Right ventricle myocardium inferior (tissue), 1 donor: ENCODE data around the gene APOD. TPM values are rescaled to one million over a fixed set of nuclear protein-coding genes. Genes with fewer than 3 reads are reported as not detected.
"Not testable (repeated sequence)": the region's sequence is repeated elsewhere in the genome, so short reads cannot be mapped to it uniquely, and the experiment has no call there.

Experiments used
- ATAC-seq: fragments of 200-7000 bp; cut with Tn5 transposase; one replicate; pipeline ENCODE4 v1.9.1; 2020; ENCODE audit warnings: mild to moderate bottlenecking, moderate library complexity
- DNase-seq: peaks from one replicate; pipeline ENCODE4 v3.0.0; 2021; ENCODE audit errors: missing footprints
- intact Hi-C: fragments of 100-400 bp; cut with DNase I; formaldehyde crosslinking; loops from one replicate; pipeline ENCODE4 v1.11.0; 2022
- total RNA-seq: library from RNA; stranded (reverse); fragmentation: NEBNext Ultra II Directional; extraction: Animal tissue kit (Norgen Biotek cat#: 25700); gene quantifications from one replicate; pipeline ENCODE4 v1.2.1, GENCODE V29; 2021
- donor health status: DM: no; HTN: yes; CAD: no; lungs with severe emphysema.

The APOD gene
- total RNA-seq, 1 donor from 2014 or later: 327 TPM

- ATAC-seq: no peak
- DNase-seq: no peak
- intact Hi-C loops: no loop called here
Observed at GRCh38 chr3:195595785-195596531, 12.2 kb upstream of the APOD start.

GRCh38 chr3:195591852-195592251, 8.1 kb upstream of the APOD start:
- DNase-seq (no peak), ATAC-seq (peak; percentile 67)
- intact Hi-C loops: no loop called here

GRCh38 chr3:195591220-195591619, 7.5 kb upstream of the APOD start:
- ATAC-seq: peak; percentile 73
- no peak for DNase-seq
- intact Hi-C loops: no loop called here

GRCh38 chr3:195590381-195590780, 6.6 kb upstream of the APOD start:
- DNase-seq: not testable (repeated sequence)

GRCh38 chr3:195589796-195590195, 6.1 kb upstream of the APOD start:
- intact Hi-C loops, ATAC-seq, DNase-seq: not testable (repeated sequence)

More at GRCh38 chr3:195590381-195590780, 6.6 kb upstream of the APOD start:
- ATAC-seq, intact Hi-C loops: not testable (repeated sequence)

- intact Hi-C loops: no loop called here
- ATAC-seq: no peak
- DNase-seq: no peak
Observed at GRCh38 chr3:195587824-195588223, 4.1 kb upstream of the APOD start.

GRCh38 chr3:195587406-195587805, 3.7 kb upstream of the APOD start:
- intact Hi-C loops: no loop called here
- ATAC-seq (no peak), DNase-seq (no peak)

GRCh38 chr3:195584543-195584870, 767 bp upstream of the APOD start:
- intact Hi-C loops: no loop called here
- DNase-seq (no peak), ATAC-seq (peak; percentile 7)

- intact Hi-C loops: no loop called here
- no peak for DNase-seq
- ATAC-seq: peak; percentile 27
Observed at GRCh38 chr3:195582947-195583346, 793 bp downstream of the APOD start.

GRCh38 chr3:195580744-195581443, 2.8 kb downstream of the APOD start:
- intact Hi-C loops: no loop called here
- DNase-seq: no peak
- no peak for ATAC-seq

- intact Hi-C loops: no loop called here
- ATAC-seq (no peak), DNase-seq (no peak)
Observed at GRCh38 chr3:195579281-195579680, 4.5 kb downstream of the APOD start.

- no peak for DNase-seq
- ATAC-seq: no peak
- intact Hi-C loops: no loop called here
Observed at GRCh38 chr3:195578565-195578964, 5.2 kb downstream of the APOD start.

- DNase-seq (no peak), ATAC-seq (no peak)
- intact Hi-C loops: no loop called here
Observed at GRCh38 chr3:195577645-195578177, 6.0 kb downstream of the APOD start.

GRCh38 chr3:195574497-195575304, 9.0 kb downstream of the APOD start:
- peak; percentile 74 for ATAC-seq
- intact Hi-C loops: no loop called here
- DNase-seq: no peak

- intact Hi-C loops: no loop called here
- no peak for DNase-seq
- no peak for ATAC-seq
Observed at GRCh38 chr3:195573611-195574496, 9.9 kb downstream of the APOD start.

- no peak for ATAC-seq
Observed at GRCh38 chr3:195571361-195571760, 12.4 kb downstream of the APOD start.

GRCh38 chr3:195570912-195571311, 12.8 kb downstream of the APOD start:
- no peak for ATAC-seq
- no peak for DNase-seq
- intact Hi-C loops: no loop called here

More at GRCh38 chr3:195571361-195571760, 12.4 kb downstream of the APOD start:
- no peak for DNase-seq
- intact Hi-C loops: no loop called here

- ATAC-seq: no peak
- intact Hi-C loops: no loop called here
- no peak for DNase-seq
Observed at GRCh38 chr3:195570344-195570743, 13.4 kb downstream of the APOD start.
